PFSK-1 (cell line): ENCODE data around the gene RBM17.

ENCODE experiments used
- FOXP2 ChIP-seq: optimal IDR thresholded peaks from 2 replicates; pipeline ENCODE3; 2011; ENCODE audit warnings: borderline replicate concordance, control low read depth, inconsistent platforms; ENCODE audit not compliant: insufficient read depth; ENCODE audit errors: extremely low read length, extremely low read depth
- POLR2AphosphoS5 ChIP-seq: IDR thresholded peaks from 2 replicates; pipeline ENCODE4 v1.6.1; 2012; ENCODE audit warnings: low read depth, mild to moderate bottlenecking, control low read depth, low read length, moderate library complexity
- REST ChIP-seq, 2 experiments: IDR thresholded peaks; 2 replicates each; pipeline versions ENCODE4 v1.6.1 to v1.8.0; 2011 to 2012; ENCODE audit warnings: low read depth in 2 of 2, low read length in 2 of 2, control low read depth in 1 of 2, inconsistent platforms in 1 of 2, mild to moderate bottlenecking in 1 of 2, moderate library complexity in 1 of 2; ENCODE audit not compliant: insufficient read depth in 1 of 2
- SIN3A ChIP-seq: IDR thresholded peaks from 2 replicates; pipeline ENCODE4 v1.6.1; 2012; ENCODE audit warnings: mild to moderate bottlenecking, low read length, moderate library complexity, borderline replicate concordance; ENCODE audit not compliant: insufficient read depth
- TAF1 ChIP-seq: IDR thresholded peaks from 2 replicates; pipeline ENCODE4 v1.6.1; 2012; ENCODE audit warnings: low read length, control low read depth, borderline replicate concordance; ENCODE audit not compliant: insufficient read depth

RBM17 gene

GRCh38 chr10:6065835-6066234 is 23.0 kb upstream of the RBM17 start:
- TF ChIP-seq SIN3A, result no peak
- TF ChIP-seq POLR2AphosphoS5, result no peak
- TF ChIP-seq REST (IDR thresholded peaks at IDR 0.05; ENCODE audit: insufficient read depth in 1 of 2, low read depth in 2 of 2, low read length in 2 of 2), result no peak
- no peak for TF ChIP-seq FOXP2
- no peak for TF ChIP-seq TAF1

- TF ChIP-seq POLR2AphosphoS5, result no peak
- TF ChIP-seq REST (IDR thresholded peaks at IDR 0.05; ENCODE audit: insufficient read depth in 1 of 2, low read depth in 2 of 2, low read length in 2 of 2), result no peak
These were observed 21.4 kb upstream of the RBM17 start for GRCh38 chr10:6067457-6067856.

GRCh38 chr10:6068006-6068405 is 20.8 kb upstream of the RBM17 start:
- TF ChIP-seq TAF1 (no peak), POLR2AphosphoS5 (no peak), SIN3A (no peak), FOXP2 (no peak), REST (IDR thresholded peaks at IDR 0.05; ENCODE audit: insufficient read depth in 1 of 2, low read depth in 2 of 2, low read length in 2 of 2) (no peak)

- TF ChIP-seq SIN3A (no peak), FOXP2 (no peak), TAF1 (no peak), REST (IDR thresholded peaks at IDR 0.05; ENCODE audit: insufficient read depth in 1 of 2, low read depth in 2 of 2, low read length in 2 of 2) (no peak)
These were observed 20.4 kb upstream of the RBM17 start for GRCh38 chr10:6068422-6068821.

GRCh38 chr10:6069081-6069931 is 19.5 kb upstream of the RBM17 start:
- TF ChIP-seq SIN3A, result no peak

GRCh38 chr10:6070660-6071059 is 18.2 kb upstream of the RBM17 start:
- TF ChIP-seq FOXP2, result no peak
- no peak for TF ChIP-seq REST (IDR thresholded peaks at IDR 0.05; ENCODE audit: insufficient read depth in 1 of 2, low read depth in 2 of 2, low read length in 2 of 2)
